Omental fat pad (tissue), 4 donors: Measurements from ENCODE around the gene CHMP2B. TPM values are rescaled to one million over a fixed set of nuclear protein-coding genes. Genes with fewer than 3 reads are reported as not detected.

ENCODE experiments used
- small RNA-seq: library from RNA; depleted of rRNA; stranded (forward); fragments of <200 nt; gene quantifications from one replicate; pipeline ENCODE3, GENCODE V24; 2016
- total RNA-seq, 4 donors: library from RNA; depleted of rRNA; stranded (reverse); fragments of >200 nt; gene quantifications; one replicate each; pipeline ENCODE4 v1.1.0, GENCODE V29; 2016

The CHMP2B gene
- total RNA-seq, 4 donors from 2014 or later, result 25.5 to 31.6 (median 28.5) TPM

Small RNA genes lying within 50 kb of the gene (small RNA-seq; reads per million reads assigned to genes)
- gene MIR4795, result not detected

Other genes with a start within 250 kb of the CHMP2B start
- gene VGLL3, start 236.2 kb upstream of the CHMP2B start, total RNA-seq, result 10 to 100 TPM; 36.9 to 99.6 (median 70.9) TPM
- not detected for gene POU1F1, start 49.3 kb downstream of the CHMP2B start, total RNA-seq